Gastroesophageal sphincter (tissue), 4 donors: ENCODE measurements around the gene PSMB3. TPM values are rescaled to one million over a fixed set of nuclear protein-coding genes. Genes with fewer than 3 reads are reported as not detected.

Experiments used
- ATAC-seq: fragments of 150-250 bp; one replicate; pipeline ENCODE4 v1.9.1; 2016; ENCODE audit warnings: mild to moderate bottlenecking, moderate library complexity
- H3K27ac ChIP-seq, 4 donors: fragments of 200-600 bp; sonication (generic) in 3 of 4; 1 replicate in 3 of 4; 2 replicates in 1 of 4; pipeline ENCODE4 v1.5.1; 2016 to 2019
- H3K27me3 ChIP-seq: fragments of 200-600 bp; sonication (generic); one replicate; pipeline ENCODE4 v1.5.1; 2019
- H3K36me3 ChIP-seq, 2 donors: fragments of 200-600 bp; sonication (generic); one replicate each; pipeline ENCODE4 v1.5.1; 2019; ENCODE audit warnings: control low read depth in 1 of 2
- H3K4me1 ChIP-seq, 3 donors: fragments of 200-600 bp; sonication (generic); 1 replicate in 2 of 3; 2 replicates in 1 of 3; pipeline ENCODE4 v1.5.1; 2016 to 2019; ENCODE audit warnings: control low read depth in 2 of 3
- H3K4me3 ChIP-seq, 2 donors: fragments of 200-600 bp; sonication (generic); one replicate each; pipeline ENCODE4 v1.5.1; 2019; ENCODE audit warnings: mild to moderate bottlenecking in 1 of 2, moderate library complexity in 1 of 2
- H3K9me3 ChIP-seq, 3 donors: fragments of 200-600 bp; sonication (generic); one replicate each; pipeline ENCODE4 v1.5.1; 2017 to 2019; ENCODE audit warnings: control low read depth in 2 of 3
- EP300 ChIP-seq: sonication (generic); formaldehyde crosslinking; IDR thresholded peaks from one replicate; pipeline ENCODE4 v1.6.1; 2017; ENCODE audit warnings: antibody characterized with exemption, mild to moderate bottlenecking
- POLR2A ChIP-seq, 2 donors: fragments of 450-650 bp; IDR thresholded peaks; one replicate each; pipeline ENCODE4 v1.6.1; 2017; ENCODE audit warnings: antibody characterized with exemption in 2 of 2, mild to moderate bottlenecking in 2 of 2, moderate library complexity in 1 of 2
- POLR2AphosphoS5 ChIP-seq: sonication (generic); formaldehyde crosslinking; IDR thresholded peaks from one replicate; pipeline ENCODE4 v1.6.1; 2017; ENCODE audit warnings: antibody characterized with exemption
- WGBS, 2 donors: methylation state at CpG; one replicate each; pipeline ENCODE4 v1.1.5; 2018; ENCODE audit warnings: low coverage in 1 of 2; 5-methylcytosine and 5-hydroxymethylcytosine counted together
- total RNA-seq, 4 donors: library from RNA; depleted of rRNA; stranded (reverse); fragments of >200 nt; gene quantifications; one replicate each; pipeline ENCODE4 v1.1.0, GENCODE V29; 2016
- TF ChIP-seq, protein P1 (sequence below), 4 experiments: fragments of 200-600 bp in 2 of 4; fragments of 450-650 bp in 2 of 4; sonication (generic) in 1 of 4; IDR thresholded peaks; one replicate each; pipeline ENCODE4 v1.5.1; 2017 to 2019; ENCODE audit warnings: antibody characterized with exemption in 4 of 4, mild to moderate bottlenecking in 2 of 4, moderate library complexity in 2 of 4

PSMB3 gene
- total RNA-seq, 4 donors from 2014 or later: 107 to 123 (median 117) TPM

DNA sequence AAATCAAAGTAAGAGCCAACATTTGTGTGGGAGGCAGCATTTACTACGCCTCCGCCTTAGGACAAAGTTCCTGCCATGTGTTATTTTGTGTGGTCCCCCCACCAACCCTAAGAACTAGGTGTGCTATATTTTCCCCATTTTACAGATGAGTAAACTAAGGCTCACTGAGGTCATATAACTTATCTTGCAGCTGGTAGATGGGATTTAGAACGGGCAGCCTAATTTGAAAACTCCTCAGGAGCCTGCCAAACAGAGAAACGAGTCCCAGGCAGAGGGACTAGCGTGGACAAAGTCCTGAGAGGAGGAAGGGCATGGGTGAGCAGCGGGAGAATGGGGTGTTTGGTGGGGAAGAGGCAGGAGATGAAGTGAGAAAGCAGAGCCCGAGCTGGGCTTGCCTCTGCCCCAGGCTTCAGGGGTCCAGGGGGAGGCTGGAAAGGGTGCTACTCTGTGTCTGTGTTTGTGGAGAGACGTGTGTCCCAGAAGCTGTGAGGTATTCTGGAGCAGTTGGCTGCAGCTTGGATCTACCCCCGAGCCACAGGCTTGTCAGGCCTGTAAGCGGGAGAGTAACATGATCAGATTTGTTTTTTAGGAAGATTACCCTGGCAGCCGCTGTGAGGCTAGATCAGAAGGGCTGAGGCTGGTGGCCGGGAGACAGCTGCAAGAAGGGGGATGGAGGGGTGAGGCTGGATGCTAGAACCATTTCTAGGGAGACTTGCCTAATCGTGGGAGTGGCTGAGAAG is 42.5 kb upstream of the PSMB3 start:
- TF ChIP-seq POLR2A (IDR thresholded peaks at IDR 0.05) (no peak), EP300 (no peak), POLR2AphosphoS5 (no peak)
- TF ChIP-seq, protein P1, sequence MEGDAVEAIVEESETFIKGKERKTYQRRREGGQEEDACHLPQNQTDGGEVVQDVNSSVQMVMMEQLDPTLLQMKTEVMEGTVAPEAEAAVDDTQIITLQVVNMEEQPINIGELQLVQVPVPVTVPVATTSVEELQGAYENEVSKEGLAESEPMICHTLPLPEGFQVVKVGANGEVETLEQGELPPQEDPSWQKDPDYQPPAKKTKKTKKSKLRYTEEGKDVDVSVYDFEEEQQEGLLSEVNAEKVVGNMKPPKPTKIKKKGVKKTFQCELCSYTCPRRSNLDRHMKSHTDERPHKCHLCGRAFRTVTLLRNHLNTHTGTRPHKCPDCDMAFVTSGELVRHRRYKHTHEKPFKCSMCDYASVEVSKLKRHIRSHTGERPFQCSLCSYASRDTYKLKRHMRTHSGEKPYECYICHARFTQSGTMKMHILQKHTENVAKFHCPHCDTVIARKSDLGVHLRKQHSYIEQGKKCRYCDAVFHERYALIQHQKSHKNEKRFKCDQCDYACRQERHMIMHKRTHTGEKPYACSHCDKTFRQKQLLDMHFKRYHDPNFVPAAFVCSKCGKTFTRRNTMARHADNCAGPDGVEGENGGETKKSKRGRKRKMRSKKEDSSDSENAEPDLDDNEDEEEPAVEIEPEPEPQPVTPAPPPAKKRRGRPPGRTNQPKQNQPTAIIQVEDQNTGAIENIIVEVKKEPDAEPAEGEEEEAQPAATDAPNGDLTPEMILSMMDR (IDR thresholded peaks at IDR 0.05): no peak
- 67 to 70% methylated on average over 11 to 13 of the region's 13 CpGs for WGBS, 2 donors
- Histone ChIP-seq H3K9me3 (no peaks in the 10 kb centered on the region), H3K27ac (no peak overlapping the region), H3K4me3 (no peak overlapping the region), H3K27me3 (no peaks in the 10 kb centered on the region), H3K4me1 (peaks cover 0 to 46% (median 9%) of the 10 kb centered on the region in 3 donors), H3K36me3 (peaks cover 0 to 78% of the 10 kb centered on the region in 2 donors)
- no peak for ATAC-seq

GRCh38 chr17:38710604-38710962 is 42.0 kb upstream of the PSMB3 start:
- 85% methylated on average over 3 of the region's 3 CpGs; no CpG with 5 or more reads in 1 of the 2 donors for WGBS, 2 donors
- no peaks in the 10 kb centered on the region for H3K9me3 ChIP-seq
- H3K27ac ChIP-seq: no peak overlapping the region
- H3K4me1 ChIP-seq: peaks cover 0 to 46% (median 9%) of the 10 kb centered on the region in 3 donors
- TF ChIP-seq EP300 (no peak), POLR2AphosphoS5 (no peak), POLR2A (IDR thresholded peaks at IDR 0.05) (no peak)
- TF ChIP-seq, protein P1 (IDR thresholded peaks at IDR 0.05): no peak
- peaks cover 0 to 83% of the 10 kb centered on the region in 2 donors for H3K36me3 ChIP-seq
- no peak overlapping the region for H3K4me3 ChIP-seq
- no peak for ATAC-seq
- no peaks in the 10 kb centered on the region for H3K27me3 ChIP-seq

DNA sequence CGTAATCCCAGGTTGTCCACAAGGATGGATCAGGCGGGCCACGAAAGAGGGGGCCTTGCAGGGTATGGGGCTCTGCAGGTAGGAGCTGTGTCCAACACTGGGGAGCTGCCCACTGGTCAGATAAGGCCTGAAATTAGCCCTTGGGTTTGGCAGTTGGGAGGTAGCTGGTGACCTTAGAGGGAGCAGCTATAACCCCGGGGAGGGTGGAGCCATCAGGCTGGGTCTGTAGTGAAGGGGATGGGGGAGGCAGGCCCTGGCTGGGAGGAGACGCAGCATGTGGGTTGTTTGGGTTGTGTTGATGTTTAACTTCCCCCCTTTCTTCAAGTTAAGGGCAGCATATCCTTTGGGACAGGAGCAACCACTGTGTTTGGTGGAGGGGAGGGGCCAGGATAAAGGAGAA is 41.6 kb upstream of the PSMB3 start:
- Histone ChIP-seq H3K4me3 (no peak overlapping the region), H3K27me3 (no peaks in the 10 kb centered on the region), H3K9me3 (no peaks in the 10 kb centered on the region), H3K36me3 (peaks cover 0 to 87% of the 10 kb centered on the region in 2 donors), H3K4me1 (peaks cover 0 to 46% (median 9%) of the 10 kb centered on the region in 3 donors), H3K27ac (no peak overlapping the region)
- 83% methylated on average over 3 of the region's 5 CpGs; no CpG with 5 or more reads in 1 of the 2 donors for WGBS, 2 donors
- TF ChIP-seq EP300 (no peak), POLR2AphosphoS5 (no peak)
- TF ChIP-seq, protein P1 (IDR thresholded peaks at IDR 0.05): no peak
- ATAC-seq: no peak

- TF ChIP-seq POLR2A (IDR thresholded peaks at IDR 0.05): no peak
- no peak for TF ChIP-seq EP300
- TF ChIP-seq, protein P1 (IDR thresholded peaks at IDR 0.05): no peak
- no peak for TF ChIP-seq POLR2AphosphoS5
- no peaks in the 10 kb centered on the region for H3K9me3 ChIP-seq
- no peak overlapping the region for H3K27ac ChIP-seq
- H3K4me1 ChIP-seq: peaks cover 0 to 38% (median 6%) of the 10 kb centered on the region in 3 donors
- H3K4me3 ChIP-seq: no peak overlapping the region
- 27 to 70% methylated on average over 3 to 5 of the region's 26 CpGs for WGBS, 2 donors
- ATAC-seq: no peak
- H3K36me3 ChIP-seq: peaks cover 0 to 97% of the 10 kb centered on the region in 2 donors
- no peaks in the 10 kb centered on the region for H3K27me3 ChIP-seq
Measured at GRCh38 chr17:38711792-38712571, 40.6 kb upstream of the PSMB3 start.
